A673 (cell line): ENCODE measurements around the gene EXOSC3. TPM values are rescaled to one million over a fixed set of nuclear protein-coding genes. Genes with fewer than 3 reads are reported as not detected.
"Not testable (repeated sequence)": the region's sequence is repeated elsewhere in the genome, so short reads cannot be mapped to it uniquely, and the experiment has no call there.

Source experiments
- BruUV-seq: library from RNA; stranded (reverse); fragments of 400-500 nt; replicated peaks from 2 replicates; lab custom pipeline; 2021; lab: Mats Ljungman, UMichigan
- CTCF ChIA-PET: fragments of 300-600 bp; sonication (Branson Sonifier 250); formaldehyde crosslinking; loops from one replicate; lab custom pipeline; 2022; ENCODE audit warnings: antibody characterized with exemption; lab: Charles Lee
- POLR2A ChIA-PET: fragments of 300-600 bp; sonication (Branson Sonifier 250); formaldehyde crosslinking; loops from one replicate; lab custom pipeline; 2022; ENCODE audit warnings: antibody characterized with exemption; ENCODE audit not compliant: low non-redundant PET; lab: Charles Lee
- DNase-seq: peaks from one replicate; pipeline ENCODE4 v3.0.0-alpha.2; 2015; ENCODE audit warnings: low spot score
- H3K27ac ChIP-seq: fragments of 200-600 bp; sonication (generic); 2 replicates; pipeline ENCODE4 v1.5.1; 2016; ENCODE audit warnings: mixed run types, low read depth, mild to moderate bottlenecking, mixed read lengths, antibody characterized with exemption, low read length; ENCODE audit not compliant: poor library complexity, severe bottlenecking
- H3K27me3 ChIP-seq: fragments of 200-600 bp; sonication (generic); replicated peaks from 2 replicates; pipeline ENCODE4 v1.6.1; 2017; ENCODE audit warnings: mixed run types, low read depth, mild to moderate bottlenecking, mixed read lengths, antibody characterized with exemption, low read length; ENCODE audit not compliant: insufficient read depth, poor library complexity
- H3K36me3 ChIP-seq: fragments of 200-600 bp; sonication (generic); 2 replicates; pipeline ENCODE4 v1.6.1; 2016; ENCODE audit warnings: mixed run types, mild to moderate bottlenecking, mixed read lengths, antibody characterized with exemption, low read length; ENCODE audit not compliant: insufficient read depth, poor library complexity, severe bottlenecking
- H3K4me1 ChIP-seq: fragments of 200-600 bp; sonication (generic); 2 replicates; pipeline ENCODE4 v1.6.1; 2017; ENCODE audit warnings: mixed run types, mild to moderate bottlenecking, mixed read lengths, antibody characterized with exemption, low read length; ENCODE audit not compliant: insufficient read depth, poor library complexity, severe bottlenecking
- H3K4me3 ChIP-seq: fragments of 200-600 bp; sonication (generic); 2 replicates; pipeline ENCODE4 v1.5.1; 2016; ENCODE audit warnings: low read depth, mixed run types, mild to moderate bottlenecking, mixed read lengths, low read length; ENCODE audit not compliant: poor library complexity, severe bottlenecking
- H3K9me3 ChIP-seq: fragments of 200-600 bp; sonication (generic); 2 replicates; pipeline ENCODE4 v1.6.1; 2016; ENCODE audit warnings: mixed run types, low read depth, mild to moderate bottlenecking, mixed read lengths, antibody characterized with exemption, low read length; ENCODE audit not compliant: poor library complexity, severe bottlenecking
- EZH2 ChIP-seq: fragments of 200-600 bp; sonication (generic); IDR thresholded peaks from 2 replicates; pipeline ENCODE4 v1.6.1; 2017; ENCODE audit warnings: borderline replicate concordance, low read depth, mild to moderate bottlenecking, mixed read lengths, antibody characterized with exemption, low read length; ENCODE audit not compliant: poor library complexity, severe bottlenecking
- intact Hi-C: fragments of 100-400 bp; cut with micrococcal nuclease; formaldehyde crosslinking; loops from one replicate; pipeline ENCODE4 v1.10.0; 2022; ENCODE audit not compliant: unreplicated experiment
- total RNA-seq: library from RNA; stranded (reverse); gene quantifications from 2 replicates; pipeline ENCODE4 v1.2.3, GENCODE V29; 2021
- TF ChIP-seq, protein P1 (sequence below): fragments of 300-800, 200-600 bp; sonication (generic); conservative IDR thresholded peaks from 2 replicates; pipeline ENCODE4 v1.5.1; 2017; ENCODE audit warnings: low read depth, mild to moderate bottlenecking, antibody characterized with exemption, low read length, moderate library complexity, mixed read lengths

Gene EXOSC3
- total RNA-seq, 1 experiment from 2014 or later = 89.6 TPM

DNA sequence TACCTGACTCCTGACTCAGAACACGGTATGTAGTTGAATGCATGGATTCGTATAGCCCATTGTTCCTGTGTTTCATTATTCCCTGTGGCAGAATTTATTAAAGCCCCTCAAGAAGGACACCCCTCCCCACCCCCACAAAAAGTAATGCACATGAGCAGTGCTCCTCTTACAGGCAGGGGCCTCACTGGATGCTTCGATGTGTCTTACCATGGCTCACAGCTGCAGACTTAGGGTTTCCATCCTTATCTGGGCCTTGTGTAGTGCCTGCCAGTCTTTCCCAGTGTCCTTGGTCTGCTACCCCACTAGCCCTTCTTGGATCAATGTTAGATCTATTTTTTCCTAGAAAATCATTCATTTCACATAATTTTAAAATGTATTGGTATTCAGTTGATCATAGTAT, 14.9 kb downstream of the EXOSC3 start:
- POLR2A ChIA-PET = no interaction called here
- TF ChIP-seq, protein P1, sequence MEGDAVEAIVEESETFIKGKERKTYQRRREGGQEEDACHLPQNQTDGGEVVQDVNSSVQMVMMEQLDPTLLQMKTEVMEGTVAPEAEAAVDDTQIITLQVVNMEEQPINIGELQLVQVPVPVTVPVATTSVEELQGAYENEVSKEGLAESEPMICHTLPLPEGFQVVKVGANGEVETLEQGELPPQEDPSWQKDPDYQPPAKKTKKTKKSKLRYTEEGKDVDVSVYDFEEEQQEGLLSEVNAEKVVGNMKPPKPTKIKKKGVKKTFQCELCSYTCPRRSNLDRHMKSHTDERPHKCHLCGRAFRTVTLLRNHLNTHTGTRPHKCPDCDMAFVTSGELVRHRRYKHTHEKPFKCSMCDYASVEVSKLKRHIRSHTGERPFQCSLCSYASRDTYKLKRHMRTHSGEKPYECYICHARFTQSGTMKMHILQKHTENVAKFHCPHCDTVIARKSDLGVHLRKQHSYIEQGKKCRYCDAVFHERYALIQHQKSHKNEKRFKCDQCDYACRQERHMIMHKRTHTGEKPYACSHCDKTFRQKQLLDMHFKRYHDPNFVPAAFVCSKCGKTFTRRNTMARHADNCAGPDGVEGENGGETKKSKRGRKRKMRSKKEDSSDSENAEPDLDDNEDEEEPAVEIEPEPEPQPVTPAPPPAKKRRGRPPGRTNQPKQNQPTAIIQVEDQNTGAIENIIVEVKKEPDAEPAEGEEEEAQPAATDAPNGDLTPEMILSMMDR = no peak
- TF ChIP-seq EZH2 = no peak
- CTCF ChIA-PET = no interaction called here

DNA sequence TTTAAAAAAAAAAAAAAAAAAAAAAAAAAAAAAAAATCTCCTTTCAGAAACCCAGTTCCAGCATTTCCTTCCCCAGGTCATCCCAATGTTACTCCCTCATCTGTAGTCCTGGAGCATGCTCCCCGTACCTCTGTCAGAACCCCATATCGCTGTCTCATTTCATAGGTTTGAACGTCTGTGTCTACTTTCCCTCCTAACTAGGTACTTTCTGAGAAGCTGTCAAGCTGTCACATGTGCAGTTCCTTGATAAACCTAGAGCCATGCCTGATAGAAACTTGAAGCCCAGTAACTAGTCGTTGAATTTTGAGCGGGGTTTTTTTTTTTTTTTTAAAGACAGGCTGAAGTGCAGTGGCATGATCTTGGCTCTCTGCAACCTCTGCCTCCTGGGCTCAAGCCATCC, 15.6 kb downstream of the EXOSC3 start:
- Histone ChIP-seq H3K27me3 (no peaks in the 10 kb centered on the region), H3K4me3 (no peak overlapping the region), H3K27ac (no peak overlapping the region), H3K4me1 (no peaks in the 10 kb centered on the region), H3K9me3 (no peaks in the 10 kb centered on the region), H3K36me3 (no peaks in the 10 kb centered on the region)
- ChIA-PET POLR2A (no interaction called here), CTCF (interaction anchor here (0.6 kb wide), 1 partner anchor 663 kb away, joined by 4 read pairs; no protein-coding TSS in a partner anchor)
- intact Hi-C loops = no loop called here
- BruUV-seq = no TSS peak
- DNase-seq = no peak
- no peak for TF ChIP-seq EZH2
- TF ChIP-seq, protein P1 = no peak

More for the DNA sequence above, 14.9 kb downstream of the EXOSC3 start:
- Histone ChIP-seq H3K36me3 (no peaks in the 10 kb centered on the region), H3K27me3 (no peaks in the 10 kb centered on the region), H3K9me3 (no peaks in the 10 kb centered on the region), H3K27ac (no peak overlapping the region), H3K4me3 (no peak overlapping the region), H3K4me1 (no peaks in the 10 kb centered on the region)
- BruUV-seq = no TSS peak
- intact Hi-C loops = no loop called here
- DNase-seq = no peak

DNA sequence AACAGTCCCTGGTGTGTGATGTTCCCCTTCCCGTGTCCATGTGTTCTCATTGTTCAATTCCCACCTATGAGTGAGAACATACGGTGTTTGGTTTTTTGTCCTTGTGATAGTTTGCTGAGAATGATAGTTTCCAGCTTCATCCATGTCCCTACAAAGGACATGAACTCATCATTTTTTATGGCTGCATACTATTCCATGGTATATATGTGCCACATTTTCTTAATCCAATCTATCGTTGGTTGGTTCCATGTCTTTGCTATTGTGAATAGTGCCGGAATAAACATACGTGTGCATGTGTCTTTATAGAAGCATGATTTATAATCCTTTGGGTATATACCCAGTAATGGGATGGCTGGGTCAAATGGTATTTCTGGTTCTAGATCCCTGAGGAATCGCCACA, 19.6 kb downstream of the EXOSC3 start:
- H3K36me3 ChIP-seq, DNase-seq, CTCF ChIA-PET, H3K4me3 ChIP-seq, POLR2A ChIA-PET, H3K4me1 ChIP-seq, H3K27me3 ChIP-seq, intact Hi-C loops, H3K9me3 ChIP-seq, H3K27ac ChIP-seq, BruUV-seq: not testable (repeated sequence)

DNA sequence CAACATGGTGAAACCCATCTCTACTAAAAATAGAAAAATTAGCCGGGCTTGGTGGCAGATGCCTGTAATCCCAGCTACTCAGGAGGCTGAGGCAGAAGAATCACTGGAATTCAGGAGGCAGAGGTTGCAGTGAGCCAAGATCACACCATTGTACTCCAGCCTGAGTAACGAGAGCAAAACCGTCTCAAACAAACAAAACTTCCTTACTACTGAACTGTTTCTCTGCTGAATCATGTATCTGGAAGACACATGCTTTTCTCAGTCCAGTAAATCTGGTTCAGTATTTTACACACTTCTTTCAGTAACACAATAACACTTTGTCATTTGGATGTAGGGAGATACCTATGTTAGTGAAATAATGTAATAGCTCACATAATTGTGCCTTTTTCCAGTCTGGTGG, 23.4 kb downstream of the EXOSC3 start:
- no TSS peak for BruUV-seq
- ChIA-PET POLR2A (no interaction called here), CTCF (no interaction called here)
- Histone ChIP-seq H3K36me3 (no peaks in the 10 kb centered on the region), H3K9me3 (no peaks in the 10 kb centered on the region), H3K4me3 (no peak overlapping the region), H3K4me1 (no peaks in the 10 kb centered on the region), H3K27me3 (no peaks in the 10 kb centered on the region), H3K27ac (no peak overlapping the region)
- intact Hi-C loops = no loop called here
- TF ChIP-seq, protein P1 = no peak
- no peak for TF ChIP-seq EZH2
- DNase-seq = no peak
